Measurements from ENCODE around the gene CTDSP2. TPM values are rescaled to one million over a fixed set of nuclear protein-coding genes. Genes with fewer than 3 reads are reported as not detected.

The CTDSP2 gene, protein sequence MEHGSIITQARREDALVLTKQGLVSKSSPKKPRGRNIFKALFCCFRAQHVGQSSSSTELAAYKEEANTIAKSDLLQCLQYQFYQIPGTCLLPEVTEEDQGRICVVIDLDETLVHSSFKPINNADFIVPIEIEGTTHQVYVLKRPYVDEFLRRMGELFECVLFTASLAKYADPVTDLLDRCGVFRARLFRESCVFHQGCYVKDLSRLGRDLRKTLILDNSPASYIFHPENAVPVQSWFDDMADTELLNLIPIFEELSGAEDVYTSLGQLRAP
- total RNA-seq: 64.8 and 76.0 TPM in 2 replicates

DNA sequence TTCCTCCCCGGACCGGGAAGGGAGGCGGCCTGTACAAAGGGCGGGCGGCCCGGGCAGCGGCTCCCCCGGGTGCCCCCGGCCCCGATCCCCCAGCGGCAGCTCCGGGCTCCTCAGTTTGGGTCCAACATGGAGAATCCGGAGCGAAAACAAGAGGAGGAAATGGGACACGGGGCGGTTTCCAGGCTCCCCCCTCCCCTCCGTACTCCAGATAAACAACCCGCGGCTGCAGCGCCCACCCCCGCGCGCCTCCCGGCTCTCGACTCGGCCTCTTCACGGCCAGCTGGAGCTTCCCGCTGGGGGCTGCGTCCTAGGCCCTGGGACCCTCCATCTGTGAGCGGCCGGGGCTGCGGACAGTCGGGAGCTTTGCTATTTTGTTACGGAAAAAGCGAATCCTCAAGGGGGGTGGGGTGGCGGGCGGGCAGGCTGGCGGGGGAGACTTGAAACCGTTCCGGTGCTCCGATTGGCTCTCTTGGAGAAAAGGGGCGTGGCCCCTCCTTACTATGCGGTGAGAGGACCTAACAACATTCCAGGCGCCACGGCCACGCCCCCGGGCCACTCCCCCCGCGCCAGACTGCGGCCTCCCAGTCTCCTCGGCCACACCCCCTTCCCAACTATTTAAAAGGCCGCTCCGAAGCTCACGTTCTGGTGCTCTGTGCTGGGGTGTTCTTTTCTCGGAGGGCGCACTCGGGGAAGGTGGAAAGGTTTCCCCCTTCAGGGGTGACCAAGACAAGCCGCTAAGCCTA, at the start of gene CTDSP2:
Gene CTDSP2, minus strand, starts transcription at position 153 of the 743 bp plus-strand sequence. CDS start 294 bp downstream, outside the sequence.
- TF ChIP-seq CTCF (IDR thresholded peaks at IDR 0.05; ENCODE audit: insufficient read depth, low read depth, low read length): peak; percentile 2
- peak; percentile 99 for DNase-seq (ENCODE audit: low read depth)
- peak within 1 kb of the TSS; percentile 100 for H3K4me3 ChIP-seq (ENCODE audit: low read depth, low read length)

DNA sequence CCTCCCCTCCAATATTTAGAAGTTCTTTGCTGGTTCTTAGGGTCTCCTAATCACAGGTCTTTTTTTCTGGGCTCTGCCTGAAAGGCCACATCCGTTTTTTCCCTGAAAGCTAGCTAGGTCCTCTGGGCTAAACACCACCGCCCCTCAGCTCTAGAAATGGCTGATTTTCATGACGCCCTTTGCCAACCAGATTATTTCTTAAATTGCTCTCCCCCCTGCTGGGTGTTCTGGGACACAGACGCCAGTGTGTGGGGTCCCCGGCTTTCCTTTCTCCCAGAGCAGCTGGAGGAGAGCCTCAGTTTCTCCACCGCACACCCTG, 49.5 kb upstream of the CTDSP2 start:
- H3K4me3 ChIP-seq (ENCODE audit: low read depth, low read length): peak overlapping the region; percentile 44
- TF ChIP-seq CTCF (IDR thresholded peaks at IDR 0.05; ENCODE audit: insufficient read depth, low read depth, low read length): no peak
- peak; percentile 50 for DNase-seq (ENCODE audit: low read depth)

DNA sequence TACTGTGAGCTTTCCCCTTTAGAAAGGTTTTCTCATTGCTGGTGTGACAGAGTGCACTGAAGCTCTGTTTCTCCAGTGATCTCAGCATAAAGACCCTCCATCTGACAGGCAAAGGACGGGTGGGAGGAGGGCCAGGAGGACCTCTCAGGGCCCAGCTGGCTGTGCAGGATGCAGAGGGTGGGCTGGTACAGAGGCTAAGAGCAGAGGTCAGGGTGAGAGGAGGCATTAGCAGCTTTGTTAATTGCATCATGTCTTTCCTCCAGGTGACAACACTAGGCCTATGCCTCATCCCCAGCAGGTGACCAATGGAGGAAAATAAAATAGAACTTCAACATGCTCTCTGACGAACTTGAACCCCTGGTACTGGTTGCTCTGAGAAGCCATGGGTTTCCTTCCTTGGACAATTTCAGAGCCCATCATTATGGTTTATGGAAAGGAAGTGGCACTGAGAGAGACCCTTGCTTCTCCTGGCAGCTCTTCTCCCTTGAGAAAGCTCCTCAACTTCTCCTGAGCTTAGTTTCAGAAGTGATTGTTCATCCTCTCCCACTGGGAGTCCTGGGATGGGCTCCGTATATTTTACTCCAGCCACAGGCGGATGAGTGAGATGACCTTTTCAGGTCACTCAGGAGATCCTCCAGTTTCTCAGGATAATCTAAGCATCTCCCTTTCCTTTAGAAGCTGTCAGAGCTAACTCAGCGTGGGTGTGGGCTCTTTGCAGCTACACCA, 49.0 kb upstream of the CTDSP2 start:
- H3K4me3 ChIP-seq (ENCODE audit: low read depth, low read length): no peak overlapping the region
- peak; percentile 36 for DNase-seq (ENCODE audit: low read depth)
- TF ChIP-seq CTCF (IDR thresholded peaks at IDR 0.05; ENCODE audit: insufficient read depth, low read depth, low read length): no peak

GRCh38 chr12:57894399-57895292, 48.1 kb upstream of the CTDSP2 start:
- TF ChIP-seq CTCF (IDR thresholded peaks at IDR 0.05; ENCODE audit: insufficient read depth, low read depth, low read length): no peak
- no peak for DNase-seq (ENCODE audit: low read depth)
- H3K4me3 ChIP-seq (ENCODE audit: low read depth, low read length): peak overlapping the region; percentile 28

DNA sequence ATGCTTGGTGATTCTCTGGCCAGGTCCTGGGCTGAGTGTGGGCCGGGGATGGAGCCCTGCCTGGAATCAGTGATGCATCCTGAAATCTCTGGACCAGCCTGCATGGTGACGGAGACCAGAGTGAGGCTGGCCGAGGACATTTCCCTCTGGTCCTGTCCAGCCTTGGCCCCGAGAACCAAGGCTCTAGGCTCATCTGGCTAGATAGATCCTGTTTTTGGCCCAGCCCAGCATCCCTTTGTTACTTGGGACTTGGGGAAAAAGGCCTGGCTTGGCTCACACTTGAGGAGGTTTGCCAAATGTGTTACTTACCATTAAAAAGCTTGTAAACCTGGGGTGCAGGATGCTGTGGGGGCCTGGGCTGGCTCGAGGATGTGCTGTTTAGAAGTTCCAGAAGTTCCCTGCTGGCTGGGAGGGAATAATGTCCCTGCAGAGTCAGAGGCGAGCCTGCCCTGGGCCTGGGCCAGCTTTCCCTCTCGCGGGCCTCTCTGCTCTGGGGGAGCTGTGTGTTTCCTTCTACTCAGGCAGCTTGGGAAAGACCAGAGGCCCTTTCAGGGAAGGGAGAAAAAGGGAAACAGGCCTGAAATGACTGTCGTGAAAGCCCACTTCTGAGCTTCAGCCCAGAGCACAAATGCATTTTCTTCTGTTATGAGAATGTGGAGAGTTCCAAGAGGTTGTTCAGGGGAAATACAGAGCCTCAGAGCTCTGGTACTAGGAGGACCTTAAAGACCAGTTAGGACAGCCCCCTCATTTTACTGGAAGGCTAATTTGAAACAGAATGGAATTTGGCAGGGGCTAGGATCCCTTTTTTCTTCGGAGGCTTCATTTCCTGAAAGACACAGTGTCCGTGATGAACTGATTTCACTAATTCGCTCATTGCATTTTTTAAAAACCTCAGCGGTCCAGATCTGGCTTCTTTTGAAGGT, 47.2 kb upstream of the CTDSP2 start:
- H3K4me3 ChIP-seq (ENCODE audit: low read depth, low read length): peak overlapping the region; percentile 28
- peak; percentile 6 for TF ChIP-seq CTCF (IDR thresholded peaks at IDR 0.05; ENCODE audit: insufficient read depth, low read depth, low read length)
- DNase-seq (ENCODE audit: low read depth): peak; percentile 97

Measured in fibroblast of villous mesenchyme (primary cell).